HG02763 (cell line): ENCODE measurements around the gene VSTM4.

ENCODE experiments used
- ATAC-seq: cut with Tn5 transposase; IDR thresholded peaks from one replicate; pipeline ENCODE4 v1.9.1; 2021; ENCODE audit warnings: mild to moderate bottlenecking, moderate library complexity; ENCODE audit not compliant: unreplicated experiment

The VSTM4 gene

GRCh38 chr10:49074836-49075682 is 40.3 kb downstream of the VSTM4 start:
- ATAC-seq: no peak

- ATAC-seq: no peak
Measured at GRCh38 chr10:49072166-49072885, 43.0 kb downstream of the VSTM4 start.

GRCh38 chr10:49071160-49071761 is 44.1 kb downstream of the VSTM4 start:
- no peak for ATAC-seq

- ATAC-seq: no peak
Measured at GRCh38 chr10:49070701-49071100, 44.6 kb downstream of the VSTM4 start.

- no peak for ATAC-seq
Measured at GRCh38 chr10:49068672-49069217, 46.6 kb downstream of the VSTM4 start.

GRCh38 chr10:49068209-49068608 is 47.1 kb downstream of the VSTM4 start:
- ATAC-seq: no peak

- no peak for ATAC-seq
Measured at GRCh38 chr10:49066944-49067730, 48.2 kb downstream of the VSTM4 start.

GRCh38 chr10:49062229-49062628 is 53.1 kb downstream of the VSTM4 start:
- no peak for ATAC-seq

GRCh38 chr10:49061667-49062066 is 53.7 kb downstream of the VSTM4 start:
- no peak for ATAC-seq

GRCh38 chr10:49058463-49059255 is 56.7 kb downstream of the VSTM4 start:
- no peak for ATAC-seq

- ATAC-seq: no peak
Measured at GRCh38 chr10:49057231-49057880, 58.0 kb downstream of the VSTM4 start.

- ATAC-seq: no peak
Measured at GRCh38 chr10:49056356-49056755, 59.0 kb downstream of the VSTM4 start.

- ATAC-seq: no peak
Measured at GRCh38 chr10:49055221-49055849, 60.0 kb downstream of the VSTM4 start.

GRCh38 chr10:49054753-49055152 is 60.6 kb downstream of the VSTM4 start:
- no peak for ATAC-seq

- ATAC-seq: no peak
Measured at GRCh38 chr10:49053998-49054692, 61.2 kb downstream of the VSTM4 start.

- peak; percentile 58 for ATAC-seq
Measured at GRCh38 chr10:49053053-49053997, 62.0 kb downstream of the VSTM4 start.

GRCh38 chr10:49052069-49052468 is 63.3 kb downstream of the VSTM4 start:
- no peak for ATAC-seq
